ENCODE data around the gene CAMK1D. TPM values are rescaled to one million over a fixed set of nuclear protein-coding genes. Genes with fewer than 3 reads are reported as not detected.

The CAMK1D gene
- total and polyA plus RNA-seq, 2 of the 4 experiments (the other 2 are of a cell fraction) = 5.0 to 5.3 TPM

DNA sequence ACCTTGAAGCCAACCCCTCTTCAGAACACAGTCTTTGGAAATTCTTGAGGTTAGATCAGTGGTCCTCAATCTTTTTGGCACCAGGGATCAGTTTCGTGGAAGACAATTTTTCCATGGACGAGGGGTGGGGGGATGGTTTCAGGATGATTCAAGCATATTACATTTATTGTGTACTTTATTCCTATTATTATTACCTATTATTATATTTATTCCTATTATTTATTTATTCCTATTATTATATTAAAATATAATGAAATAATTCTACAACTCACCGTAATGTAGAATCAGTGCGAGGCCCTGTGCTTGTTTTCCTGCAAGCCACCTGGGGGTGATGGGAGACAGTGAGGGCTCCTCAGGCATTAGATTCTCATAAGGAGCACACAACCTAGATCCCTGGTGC, 17.9 kb downstream of the CAMK1D start:
- no peak overlapping the region for H2BK20ac ChIP-seq (ENCODE audit: low read depth, low read length)
- no peaks in the 10 kb centered on the region for H3K9me3 ChIP-seq (ENCODE audit: control insufficient read depth, insufficient read depth, low read length)
- peaks cover 2% of the 10 kb centered on the region; the same call in 1 of the 2 replicates for H3K4me1 ChIP-seq (ENCODE audit: control insufficient read depth, insufficient read depth, low read length)
- H2AK9ac ChIP-seq (replicated peaks; ENCODE audit: low read depth, low read length, poor library complexity) = no peak overlapping the region
- no CpG with 5 or more reads among the region's 4 CpGs for WGBS, 2 experiments (ENCODE audit: extremely low coverage in 2 of 2, insufficient read length in 1 of 2)
- ChIA-PET POLR2A (ENCODE audit: unreplicated experiment) (no interaction called here), CTCF (no interaction called here)
- H3K36me3 ChIP-seq (ENCODE audit: control insufficient read depth, insufficient read depth, low read length) = no peaks in the 10 kb centered on the region
- no peak overlapping the region for H4K8ac ChIP-seq (ENCODE audit: low read depth in 2 of 2, low read length in 2 of 2)
- no peak overlapping the region for H3K27ac ChIP-seq (ENCODE audit: insufficient read depth, low read length)
- no peak overlapping the region for H2BK15ac ChIP-seq (ENCODE audit: low read depth, low read length)
- no peaks in the 10 kb centered on the region for H3K79me1 ChIP-seq (ENCODE audit: low read depth in 1 of 2, low read length in 2 of 2)
- H2AK5ac ChIP-seq (ENCODE audit: low read depth, low read length) = no peak overlapping the region
- no peak overlapping the region for H3K4me3 ChIP-seq (ENCODE audit: insufficient read depth, low read depth, low read length)
- BruUV-seq (replicated peaks) = no TSS peak
- dilution Hi-C loops (cut with HindIII; ENCODE audit: low sequenced_read_pairs, unreplicated experiment) (no loop called here), intact Hi-C loops (cut with micrococcal nuclease) (no loop called here), in situ Hi-C loops (cut with MboI; ENCODE audit: low sequenced_read_pairs) (no loop called here)
- H3K14ac ChIP-seq (replicated peaks; ENCODE audit: low read depth, low read length) = no peak overlapping the region
- ATAC-seq (ENCODE audit: low read depth) (no peak), DNase-seq (no peak)
- peaks cover 3% of the 10 kb centered on the region; the same call in 1 of the 2 replicates for H3K9me1 ChIP-seq (ENCODE audit: insufficient read depth, low read length)
- H2BK5ac ChIP-seq (ENCODE audit: low read depth, low read length, poor library complexity, severe bottlenecking) = no peak overlapping the region
- no peak overlapping the region for H3K23ac ChIP-seq (ENCODE audit: low read depth, low read length)
- H3K4ac ChIP-seq (ENCODE audit: low read depth, low read length) = no peak overlapping the region
- H3K27me3 ChIP-seq (ENCODE audit: control insufficient read depth, insufficient read depth, low read length) = no peaks in the 10 kb centered on the region
- H4K20me1 ChIP-seq (ENCODE audit: insufficient read depth, low read length) = no peaks in the 10 kb centered on the region
- no peak overlapping the region for H4K91ac ChIP-seq (ENCODE audit: insufficient read depth, low read depth, low read length)
- H4K5ac ChIP-seq (ENCODE audit: low read depth, low read length) = no peak overlapping the region
- TF ChIP-seq RFX5 (IDR thresholded peaks at IDR 0.05; ENCODE audit: low read depth, low read length) = no peak
- TF ChIP-seq, protein P1, sequence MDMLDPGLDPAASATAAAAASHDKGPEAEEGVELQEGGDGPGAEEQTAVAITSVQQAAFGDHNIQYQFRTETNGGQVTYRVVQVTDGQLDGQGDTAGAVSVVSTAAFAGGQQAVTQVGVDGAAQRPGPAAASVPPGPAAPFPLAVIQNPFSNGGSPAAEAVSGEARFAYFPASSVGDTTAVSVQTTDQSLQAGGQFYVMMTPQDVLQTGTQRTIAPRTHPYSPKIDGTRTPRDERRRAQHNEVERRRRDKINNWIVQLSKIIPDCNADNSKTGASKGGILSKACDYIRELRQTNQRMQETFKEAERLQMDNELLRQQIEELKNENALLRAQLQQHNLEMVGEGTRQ (IDR thresholded peaks at IDR 0.05; ENCODE audit: low read depth, low read length) = no peak
- TF ChIP-seq SMC3 (IDR thresholded peaks at IDR 0.05; ENCODE audit: low read depth, low read length) = no peak
- no peak for TF ChIP-seq NFE2L2 (IDR thresholded peaks at IDR 0.05; ENCODE audit: low read depth, low read length)
- H2AFZ ChIP-seq (replicated peaks; ENCODE audit: low read length, poor library complexity) = no peak overlapping the region
- H3K4me2 ChIP-seq (ENCODE audit: low read depth, low read length) = no peak overlapping the region
- H3K56ac ChIP-seq (ENCODE audit: extremely low read depth, insufficient read depth, low read length) = no peak overlapping the region
- H2BK120ac ChIP-seq (ENCODE audit: low read depth, low read length) = no peak overlapping the region
- no peak overlapping the region for H3K18ac ChIP-seq (ENCODE audit: low read depth, low read length)
- no peak overlapping the region for H3K9ac ChIP-seq (ENCODE audit: low read depth, low read length)

Data from IMR-90 (cell line).